HepG2 (cell line): ENCODE results near the gene MED15. TPM values are rescaled to one million over a fixed set of nuclear protein-coding genes. Genes with fewer than 3 reads are reported as not detected.

ENCODE experiments used
- ESRRA ChIP-seq: sonication (generic); formaldehyde crosslinking; IDR thresholded peaks from 2 replicates; pipeline ENCODE4 v1.5.1; 2020; ENCODE audit warnings: mild to moderate bottlenecking, low read depth, missing genetic modification reagents
- IKZF1 ChIP-seq: fragments of 450-650 bp; IDR thresholded peaks from 2 replicates; pipeline ENCODE4 v1.7.1; 2016
- ISX ChIP-seq: sonication (generic); formaldehyde crosslinking; conservative IDR thresholded peaks from 2 replicates; pipeline ENCODE4 v1.5.0; 2020; ENCODE audit warnings: missing genetic modification reagents
- ONECUT2 ChIP-seq: sonication (generic); formaldehyde crosslinking; IDR thresholded peaks from 2 replicates; pipeline ENCODE4 v1.4.0; 2020; ENCODE audit warnings: missing genetic modification reagents
- PAF1 ChIP-seq: IDR thresholded peaks from 2 replicates; pipeline ENCODE4 v1.6.1; 2016; ENCODE audit warnings: missing genetic modification reagents, missing compliant biosample characterization
- PHF21A ChIP-seq: sonication (generic); formaldehyde crosslinking; IDR thresholded peaks from 2 replicates; pipeline ENCODE4 v1.5.0; 2020; ENCODE audit warnings: mild to moderate bottlenecking, missing genetic modification reagents
- PHF5A ChIP-seq: IDR thresholded peaks from one replicate; pipeline ENCODE4 v1.6.1; 2018; ENCODE audit warnings: low read depth, missing genetic modification reagents; ENCODE audit not compliant: unreplicated experiment
- THAP11 ChIP-seq: IDR thresholded peaks from 2 replicates; pipeline ENCODE4 v1.6.1; 2016; ENCODE audit warnings: missing biosample characterization, missing genetic modification reagents
- TRIM24 ChIP-seq: sonication (generic); formaldehyde crosslinking; IDR thresholded peaks from 2 replicates; pipeline ENCODE4 v1.8.0; 2022; ENCODE audit warnings: mild to moderate bottlenecking, missing genetic modification reagents
- ZFP36 ChIP-seq: fragments of 150-350 bp; IDR thresholded peaks from 2 replicates; pipeline ENCODE4 v1.6.1; 2018; ENCODE audit warnings: borderline replicate concordance, low read length, low read depth; ENCODE audit not compliant: partially characterized antibody
- ZNF292 ChIP-seq: sonication (generic); formaldehyde crosslinking; IDR thresholded peaks from 2 replicates; pipeline ENCODE4 v1.8.1; 2022; ENCODE audit warnings: mild to moderate bottlenecking, low read depth, missing genetic modification reagents, borderline replicate concordance
- ZNF446 ChIP-seq: sonication (generic); formaldehyde crosslinking; IDR thresholded peaks from 2 replicates; pipeline ENCODE4 v1.5.0; 2020; ENCODE audit warnings: mild to moderate bottlenecking, missing genetic modification reagents
- ZNF558 ChIP-seq: sonication (generic); formaldehyde crosslinking; IDR thresholded peaks from 2 replicates; pipeline ENCODE4 v1.9.0; 2022; ENCODE audit warnings: mild to moderate bottlenecking, missing genetic modification reagents, borderline replicate concordance
- ZNF644 ChIP-seq: IDR thresholded peaks from 2 replicates; pipeline ENCODE4 v1.6.1; 2016; ENCODE audit warnings: low read depth
- ZNF674 ChIP-seq: sonication (generic); formaldehyde crosslinking; IDR thresholded peaks from 2 replicates; pipeline ENCODE4 v1.5.0; 2020; ENCODE audit warnings: low read depth, mild to moderate bottlenecking, missing genetic modification reagents
- ZSCAN21 ChIP-seq: sonication (generic); formaldehyde crosslinking; IDR thresholded peaks from 2 replicates; pipeline ENCODE4 v1.8.0; 2022; ENCODE audit warnings: mild to moderate bottlenecking, missing genetic modification reagents, moderate library complexity, borderline replicate concordance
- polyA plus RNA-seq, 8 experiments: library from polyadenylated mRNA; depleted of rRNA in 3 of 8; stranded (reverse) in 7 of 8; unstranded in 1 of 8; fragments of >200 nt; fragmentation: Illumina TruSeq in 4 of 8; extraction: Trizol in 4 of 8; gene quantifications; 2 replicates each; pipeline versions ENCODE4 v1.2.1 to v1.2.3, GENCODE V29; 2011 to 2016; ENCODE audit warnings: low read depth in 4 of 8, missing spikeins in 1 of 8, mixed read lengths in 1 of 8; ENCODE audit not compliant: insufficient read depth in 1 of 8
- total RNA-seq, 5 experiments: library from RNA; depleted of rRNA; stranded (reverse); fragments of >200 nt; fragmentation: Illumina TruSeq; extraction: Trizol; gene quantifications; 2 replicates each; pipeline ENCODE4 v1.2.3, GENCODE V29; 2016; ENCODE audit warnings: low read depth in 1 of 5
- TF ChIP-seq, protein P1 (sequence below): sonication (generic); formaldehyde crosslinking; conservative IDR thresholded peaks from 2 replicates; pipeline ENCODE4 v1.5.0; 2020; ENCODE audit warnings: missing genetic modification reagents
- TF ChIP-seq, protein P2 (sequence below): sonication (generic); formaldehyde crosslinking; IDR thresholded peaks from 2 replicates; pipeline ENCODE4 v1.4.0; 2020; ENCODE audit warnings: low read depth, mild to moderate bottlenecking, missing genetic modification reagents
- TF ChIP-seq, protein P3 (sequence below): sonication (generic); formaldehyde crosslinking; IDR thresholded peaks from 2 replicates; pipeline ENCODE4 v1.5.0; 2020; ENCODE audit warnings: mild to moderate bottlenecking, missing genetic modification reagents
- TF ChIP-seq, protein P4 (sequence below): sonication (generic); formaldehyde crosslinking; IDR thresholded peaks from 2 replicates; pipeline ENCODE4 v1.5.0; 2020; ENCODE audit warnings: mild to moderate bottlenecking, missing genetic modification reagents
- TF ChIP-seq, protein P5 (sequence below): sonication (generic); formaldehyde crosslinking; IDR thresholded peaks from 2 replicates; pipeline ENCODE4 v1.5.0; 2020; ENCODE audit warnings: missing genetic modification reagents

MED15 gene
- total and polyA plus RNA-seq, 2 of the 13 experiments (the other 11 are each of a cell fraction or from before 2014, with no cell fraction given), result 14.3 to 27.0 TPM

DNA sequence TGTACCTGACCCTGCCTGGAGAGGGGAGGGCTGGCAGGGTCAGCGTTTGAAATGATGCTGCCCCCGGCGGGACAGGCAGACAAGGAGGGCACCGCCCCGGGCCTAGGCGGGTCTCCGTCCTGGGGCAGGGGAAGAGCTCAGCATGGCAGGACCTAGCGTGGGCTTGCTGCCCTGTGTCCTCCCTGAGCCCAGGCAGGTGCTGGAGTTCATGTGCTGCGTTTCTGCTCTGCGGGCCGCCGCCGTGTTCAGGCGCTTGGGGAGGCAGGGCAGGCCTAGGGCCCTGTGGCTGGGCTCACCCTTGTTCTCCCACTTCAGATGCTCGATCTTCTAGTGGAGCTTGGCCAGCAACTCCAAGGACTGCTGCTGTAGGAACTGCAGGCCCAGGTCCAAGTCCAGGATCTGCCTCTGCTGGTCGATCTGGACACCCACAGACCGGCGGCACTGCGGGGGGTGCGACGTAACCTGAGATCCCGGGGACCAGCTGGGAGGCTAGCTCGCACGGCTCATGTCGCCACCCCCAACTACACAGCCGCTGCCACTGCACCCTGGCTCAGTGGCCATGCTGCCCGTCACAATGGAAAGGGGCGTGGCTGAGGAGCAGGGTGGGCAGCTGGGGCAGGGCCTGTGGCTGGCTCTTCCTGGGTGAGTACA, 84.4 kb downstream of the MED15 start (continued):
- TF ChIP-seq, protein P1, sequence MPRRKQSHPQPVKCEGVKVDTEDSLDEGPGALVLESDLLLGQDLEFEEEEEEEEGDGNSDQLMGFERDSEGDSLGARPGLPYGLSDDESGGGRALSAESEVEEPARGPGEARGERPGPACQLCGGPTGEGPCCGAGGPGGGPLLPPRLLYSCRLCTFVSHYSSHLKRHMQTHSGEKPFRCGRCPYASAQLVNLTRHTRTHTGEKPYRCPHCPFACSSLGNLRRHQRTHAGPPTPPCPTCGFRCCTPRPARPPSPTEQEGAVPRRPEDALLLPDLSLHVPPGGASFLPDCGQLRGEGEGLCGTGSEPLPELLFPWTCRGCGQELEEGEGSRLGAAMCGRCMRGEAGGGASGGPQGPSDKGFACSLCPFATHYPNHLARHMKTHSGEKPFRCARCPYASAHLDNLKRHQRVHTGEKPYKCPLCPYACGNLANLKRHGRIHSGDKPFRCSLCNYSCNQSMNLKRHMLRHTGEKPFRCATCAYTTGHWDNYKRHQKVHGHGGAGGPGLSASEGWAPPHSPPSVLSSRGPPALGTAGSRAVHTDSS (CRISPR knock-in tag), result no peak
- TF ChIP-seq ONECUT2 (CRISPR knock-in tag), result no peak
- 0 out of 2 replicates have a peak, but pooled peaks have one; percentile 51 for TF ChIP-seq ZNF292 (CRISPR knock-in tag)
- no peak for TF ChIP-seq ZFP36
- TF ChIP-seq ZNF446 (CRISPR knock-in tag), result no peak
- TF ChIP-seq, protein P2, sequence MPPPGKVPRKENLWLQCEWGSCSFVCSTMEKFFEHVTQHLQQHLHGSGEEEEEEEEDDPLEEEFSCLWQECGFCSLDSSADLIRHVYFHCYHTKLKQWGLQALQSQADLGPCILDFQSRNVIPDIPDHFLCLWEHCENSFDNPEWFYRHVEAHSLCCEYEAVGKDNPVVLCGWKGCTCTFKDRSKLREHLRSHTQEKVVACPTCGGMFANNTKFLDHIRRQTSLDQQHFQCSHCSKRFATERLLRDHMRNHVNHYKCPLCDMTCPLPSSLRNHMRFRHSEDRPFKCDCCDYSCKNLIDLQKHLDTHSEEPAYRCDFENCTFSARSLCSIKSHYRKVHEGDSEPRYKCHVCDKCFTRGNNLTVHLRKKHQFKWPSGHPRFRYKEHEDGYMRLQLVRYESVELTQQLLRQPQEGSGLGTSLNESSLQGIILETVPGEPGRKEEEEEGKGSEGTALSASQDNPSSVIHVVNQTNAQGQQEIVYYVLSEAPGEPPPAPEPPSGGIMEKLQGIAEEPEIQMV (CRISPR knock-in tag), result no peak
- no peak for TF ChIP-seq ZSCAN21 (CRISPR knock-in tag)
- TF ChIP-seq PHF5A (CRISPR knock-in tag), result no peak
- no peak for TF ChIP-seq ZNF558 (CRISPR knock-in tag)
- TF ChIP-seq TRIM24 (CRISPR knock-in tag), result no peak
- TF ChIP-seq THAP11 (CRISPR knock-in tag), result no peak
- no peak for TF ChIP-seq PAF1 (CRISPR knock-in tag)
- TF ChIP-seq, protein P3, sequence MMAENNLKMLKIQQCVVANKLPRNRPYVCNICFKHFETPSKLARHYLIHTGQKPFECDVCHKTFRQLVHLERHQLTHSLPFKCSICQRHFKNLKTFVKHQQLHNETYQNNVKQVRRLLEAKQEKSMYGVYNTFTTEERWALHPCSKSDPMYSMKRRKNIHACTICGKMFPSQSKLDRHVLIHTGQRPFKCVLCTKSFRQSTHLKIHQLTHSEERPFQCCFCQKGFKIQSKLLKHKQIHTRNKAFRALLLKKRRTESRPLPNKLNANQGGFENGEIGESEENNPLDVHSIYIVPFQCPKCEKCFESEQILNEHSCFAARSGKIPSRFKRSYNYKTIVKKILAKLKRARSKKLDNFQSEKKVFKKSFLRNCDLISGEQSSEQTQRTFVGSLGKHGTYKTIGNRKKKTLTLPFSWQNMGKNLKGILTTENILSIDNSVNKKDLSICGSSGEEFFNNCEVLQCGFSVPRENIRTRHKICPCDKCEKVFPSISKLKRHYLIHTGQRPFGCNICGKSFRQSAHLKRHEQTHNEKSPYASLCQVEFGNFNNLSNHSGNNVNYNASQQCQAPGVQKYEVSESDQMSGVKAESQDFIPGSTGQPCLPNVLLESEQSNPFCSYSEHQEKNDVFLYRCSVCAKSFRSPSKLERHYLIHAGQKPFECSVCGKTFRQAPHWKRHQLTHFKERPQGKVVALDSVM (CRISPR knock-in tag), result no peak
- TF ChIP-seq ESRRA (CRISPR knock-in tag), result 0 out of 2 replicates have a peak, but pooled peaks have one; percentile 51
- TF ChIP-seq, protein P4, sequence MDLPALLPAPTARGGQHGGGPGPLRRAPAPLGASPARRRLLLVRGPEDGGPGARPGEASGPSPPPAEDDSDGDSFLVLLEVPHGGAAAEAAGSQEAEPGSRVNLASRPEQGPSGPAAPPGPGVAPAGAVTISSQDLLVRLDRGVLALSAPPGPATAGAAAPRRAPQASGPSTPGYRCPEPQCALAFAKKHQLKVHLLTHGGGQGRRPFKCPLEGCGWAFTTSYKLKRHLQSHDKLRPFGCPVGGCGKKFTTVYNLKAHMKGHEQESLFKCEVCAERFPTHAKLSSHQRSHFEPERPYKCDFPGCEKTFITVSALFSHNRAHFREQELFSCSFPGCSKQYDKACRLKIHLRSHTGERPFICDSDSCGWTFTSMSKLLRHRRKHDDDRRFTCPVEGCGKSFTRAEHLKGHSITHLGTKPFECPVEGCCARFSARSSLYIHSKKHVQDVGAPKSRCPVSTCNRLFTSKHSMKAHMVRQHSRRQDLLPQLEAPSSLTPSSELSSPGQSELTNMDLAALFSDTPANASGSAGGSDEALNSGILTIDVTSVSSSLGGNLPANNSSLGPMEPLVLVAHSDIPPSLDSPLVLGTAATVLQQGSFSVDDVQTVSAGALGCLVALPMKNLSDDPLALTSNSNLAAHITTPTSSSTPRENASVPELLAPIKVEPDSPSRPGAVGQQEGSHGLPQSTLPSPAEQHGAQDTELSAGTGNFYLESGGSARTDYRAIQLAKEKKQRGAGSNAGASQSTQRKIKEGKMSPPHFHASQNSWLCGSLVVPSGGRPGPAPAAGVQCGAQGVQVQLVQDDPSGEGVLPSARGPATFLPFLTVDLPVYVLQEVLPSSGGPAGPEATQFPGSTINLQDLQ (CRISPR knock-in tag), result no peak
- TF ChIP-seq PHF21A (CRISPR knock-in tag), result no peak
- TF ChIP-seq ZNF674, result no peak
- TF ChIP-seq ZNF644 (CRISPR knock-in tag), result no peak
- no peak for TF ChIP-seq IKZF1
- TF ChIP-seq, protein P5, sequence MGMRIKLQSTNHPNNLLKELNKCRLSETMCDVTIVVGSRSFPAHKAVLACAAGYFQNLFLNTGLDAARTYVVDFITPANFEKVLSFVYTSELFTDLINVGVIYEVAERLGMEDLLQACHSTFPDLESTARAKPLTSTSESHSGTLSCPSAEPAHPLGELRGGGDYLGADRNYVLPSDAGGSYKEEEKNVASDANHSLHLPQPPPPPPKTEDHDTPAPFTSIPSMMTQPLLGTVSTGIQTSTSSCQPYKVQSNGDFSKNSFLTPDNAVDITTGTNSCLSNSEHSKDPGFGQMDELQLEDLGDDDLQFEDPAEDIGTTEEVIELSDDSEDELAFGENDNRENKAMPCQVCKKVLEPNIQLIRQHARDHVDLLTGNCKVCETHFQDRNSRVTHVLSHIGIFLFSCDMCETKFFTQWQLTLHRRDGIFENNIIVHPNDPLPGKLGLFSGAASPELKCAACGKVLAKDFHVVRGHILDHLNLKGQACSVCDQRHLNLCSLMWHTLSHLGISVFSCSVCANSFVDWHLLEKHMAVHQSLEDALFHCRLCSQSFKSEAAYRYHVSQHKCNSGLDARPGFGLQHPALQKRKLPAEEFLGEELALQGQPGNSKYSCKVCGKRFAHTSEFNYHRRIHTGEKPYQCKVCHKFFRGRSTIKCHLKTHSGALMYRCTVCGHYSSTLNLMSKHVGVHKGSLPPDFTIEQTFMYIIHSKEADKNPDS (CRISPR knock-in tag), result no peak
- no peak for TF ChIP-seq ISX (CRISPR knock-in tag)
